Astrocyte of the cerebellum (primary cell): Measurements from ENCODE around the gene CDK5.

Experiments
- DNase-seq: peaks from one replicate; pipeline ENCODE4 v3.0.0-alpha.2; 2011; ENCODE audit warnings: low read depth
- H3K4me3 ChIP-seq: 2 replicates; pipeline ENCODE4 v1.5.1; 2011; ENCODE audit warnings: mild to moderate bottlenecking, low read depth, low read length, moderate library complexity
- in situ Hi-C: cut with HindIII; loops from 2 replicates; pipeline ENCODE4 v1.10.0; 2017; ENCODE audit warnings: low sequenced_read_pairs
- TF ChIP-seq, protein P1 (sequence below): IDR thresholded peaks from 2 replicates; pipeline ENCODE4 v1.5.1; 2012; ENCODE audit warnings: low read length, low read depth, moderate library complexity, mild to moderate bottlenecking; ENCODE audit errors: missing control alignments

The CDK5 gene

DNA sequence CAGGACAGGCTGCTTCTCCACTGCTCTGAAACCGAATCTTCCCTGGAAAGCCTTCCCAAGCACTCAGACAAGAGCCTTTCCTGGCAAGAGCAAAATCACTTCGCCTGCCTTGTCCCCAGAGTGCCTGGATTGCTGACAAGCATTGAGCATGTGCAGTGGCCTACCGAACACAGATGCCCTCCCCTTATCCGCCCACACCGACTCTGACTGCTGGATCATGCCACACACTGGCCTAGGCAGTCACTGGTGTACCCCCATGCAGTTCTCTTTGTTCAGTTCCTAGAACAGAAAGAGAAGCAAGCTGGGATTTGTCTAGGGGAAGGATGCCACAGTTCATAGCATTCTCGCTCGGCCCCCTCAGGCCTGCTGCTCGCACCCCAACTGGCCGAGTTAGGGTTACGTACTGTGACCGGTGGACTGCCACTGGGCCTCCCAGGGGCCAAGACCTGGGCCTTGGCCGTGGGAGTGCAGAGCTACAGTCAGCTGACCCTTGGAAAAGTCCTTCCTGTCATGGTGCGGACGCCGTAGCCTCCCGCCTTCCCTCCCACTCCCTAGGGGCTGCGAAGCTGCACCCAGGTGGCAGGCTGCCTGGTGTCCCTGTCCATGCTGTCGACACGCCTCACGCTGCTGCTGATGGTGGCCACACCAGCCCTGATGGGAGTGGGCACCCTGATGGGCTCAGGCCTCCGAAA lies 22.5 kb downstream of the CDK5 start:
- TF ChIP-seq, protein P1, sequence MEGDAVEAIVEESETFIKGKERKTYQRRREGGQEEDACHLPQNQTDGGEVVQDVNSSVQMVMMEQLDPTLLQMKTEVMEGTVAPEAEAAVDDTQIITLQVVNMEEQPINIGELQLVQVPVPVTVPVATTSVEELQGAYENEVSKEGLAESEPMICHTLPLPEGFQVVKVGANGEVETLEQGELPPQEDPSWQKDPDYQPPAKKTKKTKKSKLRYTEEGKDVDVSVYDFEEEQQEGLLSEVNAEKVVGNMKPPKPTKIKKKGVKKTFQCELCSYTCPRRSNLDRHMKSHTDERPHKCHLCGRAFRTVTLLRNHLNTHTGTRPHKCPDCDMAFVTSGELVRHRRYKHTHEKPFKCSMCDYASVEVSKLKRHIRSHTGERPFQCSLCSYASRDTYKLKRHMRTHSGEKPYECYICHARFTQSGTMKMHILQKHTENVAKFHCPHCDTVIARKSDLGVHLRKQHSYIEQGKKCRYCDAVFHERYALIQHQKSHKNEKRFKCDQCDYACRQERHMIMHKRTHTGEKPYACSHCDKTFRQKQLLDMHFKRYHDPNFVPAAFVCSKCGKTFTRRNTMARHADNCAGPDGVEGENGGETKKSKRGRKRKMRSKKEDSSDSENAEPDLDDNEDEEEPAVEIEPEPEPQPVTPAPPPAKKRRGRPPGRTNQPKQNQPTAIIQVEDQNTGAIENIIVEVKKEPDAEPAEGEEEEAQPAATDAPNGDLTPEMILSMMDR: no peak
- no peak for DNase-seq
- in situ Hi-C loops: no loop called here
- H3K4me3 ChIP-seq: no peak overlapping the region

DNA sequence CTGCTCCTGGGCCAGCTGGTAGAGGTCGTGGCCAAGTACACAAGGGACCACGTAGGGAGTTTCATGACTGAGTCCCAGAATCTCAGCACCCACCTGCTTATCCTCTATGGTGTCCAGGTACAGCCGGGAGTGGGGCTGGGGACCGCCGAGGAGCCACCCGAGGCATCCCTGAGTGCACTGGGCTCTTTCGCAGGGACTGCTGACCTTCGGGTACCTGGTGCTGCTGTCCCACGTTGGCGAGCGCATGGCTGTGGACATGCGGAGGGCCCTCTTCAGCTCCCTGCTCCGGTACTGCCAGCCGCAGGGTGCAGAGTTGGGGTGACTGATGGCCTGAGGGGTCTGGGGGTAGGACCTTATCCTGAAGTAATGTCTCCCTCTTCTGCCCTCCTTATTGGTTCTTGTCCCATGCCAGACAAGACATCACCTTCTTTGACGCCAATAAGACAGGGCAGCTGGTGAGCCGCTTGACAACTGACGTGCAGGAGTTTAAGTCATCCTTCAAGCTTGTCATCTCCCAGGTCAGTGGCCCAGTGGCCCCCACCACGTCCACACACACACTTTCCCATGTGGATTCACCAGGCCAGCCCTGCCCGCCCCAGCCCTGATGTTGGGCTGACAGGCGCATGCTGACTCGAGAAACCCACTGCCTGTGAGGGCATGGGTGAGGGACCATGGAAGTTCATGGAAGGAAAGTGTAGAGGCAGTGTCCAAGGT lies 23.2 kb downstream of the CDK5 start:
- in situ Hi-C loops: no loop called here
- H3K4me3 ChIP-seq: no peak overlapping the region
- TF ChIP-seq, protein P1: no peak
- DNase-seq: no peak

DNA sequence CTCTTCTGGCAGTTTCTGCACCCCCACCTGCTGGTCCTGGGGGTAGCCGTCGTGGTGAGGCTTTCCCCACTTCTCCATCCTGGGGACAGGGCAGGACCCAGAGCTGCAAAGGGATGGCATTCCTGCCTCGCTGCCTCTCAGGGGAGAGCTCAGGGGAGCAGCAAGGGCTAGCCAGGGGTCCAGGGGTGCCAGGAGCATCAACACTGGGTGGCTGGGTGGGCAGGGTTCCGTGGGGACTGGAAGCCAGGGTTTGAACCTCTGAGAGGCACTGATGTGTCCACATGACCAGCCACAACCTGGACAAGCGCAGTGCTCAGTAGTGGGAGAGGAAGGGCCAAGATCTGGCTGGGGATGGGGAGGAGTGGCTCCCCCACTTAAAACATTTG lies 23.8 kb downstream of the CDK5 start:
- no peak for DNase-seq
- TF ChIP-seq, protein P1: no peak
- no peak overlapping the region for H3K4me3 ChIP-seq
- in situ Hi-C loops: no loop called here

DNA sequence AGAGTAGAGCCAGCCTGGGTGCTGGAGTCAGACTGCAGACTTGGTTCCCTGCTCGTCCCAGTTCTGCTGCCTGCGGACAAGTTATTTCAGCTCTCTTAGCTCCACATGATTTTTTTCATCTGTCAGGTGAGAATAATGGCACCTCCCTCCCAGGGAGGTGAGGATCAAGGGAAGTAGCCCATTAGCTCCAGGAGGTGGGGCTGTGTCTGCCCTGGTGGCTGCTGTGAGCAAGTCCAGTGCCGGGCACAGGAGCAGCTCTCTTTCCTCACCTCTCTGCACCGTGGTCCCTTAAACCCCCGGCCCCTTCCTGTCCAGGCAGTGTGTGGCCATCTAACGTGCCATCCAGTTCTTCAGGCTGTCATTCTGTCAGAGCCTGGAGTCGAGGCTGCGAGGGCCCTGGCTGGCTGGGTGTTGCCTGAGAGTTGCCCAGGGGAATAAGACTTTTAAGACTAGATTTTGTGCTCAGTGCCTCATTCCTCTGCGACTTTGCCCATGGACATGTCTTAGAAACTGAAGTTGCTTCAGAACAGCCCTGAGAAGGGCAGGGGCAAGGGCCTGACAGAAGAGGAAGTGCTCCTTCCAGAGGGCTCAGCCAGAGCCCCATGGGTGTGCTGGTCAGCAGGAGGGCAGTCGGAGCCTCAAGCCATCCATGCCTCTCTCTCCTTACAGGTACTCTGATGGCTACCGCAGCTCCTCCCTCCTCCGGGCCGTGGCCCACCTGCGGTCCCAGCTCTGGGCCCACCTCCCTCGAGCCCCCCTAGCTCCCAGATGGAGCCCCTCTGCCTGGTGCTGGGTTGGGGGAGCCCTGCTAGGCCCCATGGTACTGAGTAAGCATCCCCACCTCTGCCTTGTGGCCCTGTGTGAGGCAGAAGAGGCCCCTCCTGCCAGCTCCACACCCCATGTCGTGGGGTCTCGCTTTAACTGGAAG lies 24.5 kb downstream of the CDK5 start:
- DNase-seq: no peak
- TF ChIP-seq, protein P1: peak; percentile 18
- H3K4me3 ChIP-seq: no peak overlapping the region
- in situ Hi-C loops: no loop called here

DNA sequence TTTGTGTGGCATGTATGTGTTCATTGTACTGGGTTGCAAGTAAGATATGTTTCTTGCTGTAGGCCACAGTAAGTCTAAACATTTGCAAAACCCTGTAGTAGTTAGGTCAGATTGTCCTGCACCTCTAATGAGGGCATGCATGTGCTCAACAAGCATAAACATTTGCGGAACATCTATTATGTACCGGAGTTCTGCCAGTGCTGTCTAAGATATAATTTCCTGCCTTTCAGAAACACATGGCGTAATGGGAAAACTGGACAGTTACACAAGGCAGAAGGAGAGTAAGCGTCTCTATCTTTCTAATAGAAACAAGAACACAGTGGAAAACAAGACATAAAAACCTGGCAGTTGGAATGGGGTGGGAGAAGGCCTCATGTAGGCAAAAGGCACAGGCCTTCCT lies 26.7 kb downstream of the CDK5 start:
- TF ChIP-seq, protein P1: no peak
- no peak overlapping the region for H3K4me3 ChIP-seq
- no peak for DNase-seq
- in situ Hi-C loops: no loop called here

DNA sequence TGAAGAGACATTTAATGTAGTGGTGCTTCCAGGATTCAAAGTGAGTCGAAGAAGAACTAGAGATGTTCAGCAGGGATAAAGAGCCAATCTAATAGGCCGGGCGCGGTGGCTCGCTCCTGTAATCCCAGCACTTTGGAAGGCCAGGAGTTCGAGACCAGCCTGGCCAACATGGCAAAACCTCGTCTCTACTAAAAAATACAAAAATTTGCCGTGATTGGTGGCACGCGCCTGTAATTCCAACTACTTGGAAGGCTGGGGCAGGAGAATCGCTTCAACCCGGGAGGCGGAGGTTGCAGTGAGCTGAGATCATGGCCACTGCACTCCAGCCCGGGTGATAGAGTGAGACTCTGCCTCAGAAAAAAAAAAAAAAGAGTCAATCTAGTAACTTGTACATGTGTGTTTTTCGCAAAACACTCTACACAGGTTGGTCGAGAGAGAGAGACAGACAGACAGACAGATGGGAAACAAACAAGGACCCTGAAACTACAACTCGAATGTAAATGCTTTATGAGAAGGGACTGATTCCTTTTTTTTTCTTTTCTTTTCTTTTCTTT lies 28.7 kb downstream of the CDK5 start:
- no peak for DNase-seq
- peak overlapping the region; percentile 84 for H3K4me3 ChIP-seq
- TF ChIP-seq, protein P1: no peak
- in situ Hi-C loops: no loop called here
